ENCODE measurements around the gene GAPDHS. TPM values are rescaled to one million over a fixed set of nuclear protein-coding genes. Genes with fewer than 3 reads are reported as not detected.

GAPDHS gene
- total and polyA plus RNA-seq, 2 of the 13 experiments (the other 11 are each of a cell fraction or from before 2014, with no cell fraction given), result not detected

- TF ChIP-seq ZNF138 (CRISPR knock-in tag; IDR thresholded peaks at IDR 0.05; ENCODE audit: low read depth), result no peak
Measured at GRCh38 chr19:35490364-35490763, 42.9 kb upstream of the GAPDHS start, which contains the start of gene KRTDAP (continued).

GRCh38 chr19:35491836-35492360 is 41.4 kb upstream of the GAPDHS start:
- POLR2A ChIA-PET, result no interaction called here
- intact Hi-C loops (cut with micrococcal nuclease; ENCODE audit: unreplicated experiment), result loop anchor here (10.0 kb wide), 1 partner anchor 247 kb away; the partner anchor contains the start of gene LSR
- no peak for TF ChIP-seq SP1 (IDR thresholded peaks at IDR 0.05)
- no peak for TF ChIP-seq SP1 (CRISPR knock-in tag; IDR thresholded peaks at IDR 0.05)
- TF ChIP-seq, protein P1, sequence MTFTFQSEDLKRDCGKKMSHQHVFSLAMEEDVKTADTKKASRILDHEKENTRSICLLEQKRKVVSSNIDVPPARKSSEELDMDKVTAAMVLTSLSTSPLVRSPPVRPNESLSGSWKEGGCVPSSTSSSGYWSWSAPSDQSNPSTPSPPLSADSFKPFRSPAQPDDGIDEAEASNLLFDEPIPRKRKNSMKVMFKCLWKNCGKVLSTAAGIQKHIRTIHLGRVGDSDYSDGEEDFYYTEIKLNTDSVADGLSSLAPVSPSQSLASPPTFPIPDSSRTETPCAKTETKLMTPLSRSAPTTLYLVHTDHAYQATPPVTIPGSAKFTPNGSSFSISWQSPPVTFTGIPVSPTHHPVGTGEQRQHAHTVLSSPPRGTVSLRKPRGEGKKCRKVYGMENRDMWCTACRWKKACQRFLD (CRISPR knock-in tag; IDR thresholded peaks at IDR 0.05; ENCODE audit: borderline replicate concordance), result no peak
- no peak for TF ChIP-seq ZFP82 (CRISPR knock-in tag; IDR thresholded peaks at IDR 0.05; ENCODE audit: borderline replicate concordance)
- TF ChIP-seq AHDC1 (CRISPR knock-in tag; IDR thresholded peaks at IDR 0.05; ENCODE audit: borderline replicate concordance), result no peak
- no peak for TF ChIP-seq KMT2B (CRISPR knock-in tag; IDR thresholded peaks at IDR 0.05)
- TF ChIP-seq HNRNPL (IDR thresholded peaks at IDR 0.05; ENCODE audit: low read depth, low read length), result no peak
- no peak for TF ChIP-seq THAP9 (CRISPR knock-in tag; IDR thresholded peaks at IDR 0.05; ENCODE audit: borderline replicate concordance)
- no peak for TF ChIP-seq SSRP1 (CRISPR knock-in tag; IDR thresholded peaks at IDR 0.05)
- no peak for TF ChIP-seq EP300 (IDR thresholded peaks at IDR 0.05; ENCODE audit: low read depth in 2 of 2, low read length in 2 of 2)
- TF ChIP-seq EP300 (CRISPR knock-in tag; IDR thresholded peaks at IDR 0.05; ENCODE audit: borderline replicate concordance), result no peak
- TF ChIP-seq AGO2 (optimal IDR thresholded peaks at IDR 0.05; ENCODE audit: low read depth, low read length), result no peak
- no peak for TF ChIP-seq CREM (IDR thresholded peaks at IDR 0.05)
- TF ChIP-seq CREM (CRISPR knock-in tag; IDR thresholded peaks at IDR 0.05), result no peak

More at GRCh38 chr19:35491836-35492360, 41.4 kb upstream of the GAPDHS start:
- in situ Hi-C loops (cut with HindIII; ENCODE audit: extremely low pct_ligation_motif_present, low pct_unique_long_range_greater_than_20kb), result no loop called here
- 88% methylated on average over 9 of the region's 9 CpGs for whole genome bisulfite sequencing (ENCODE audit: low lambda C conversion rate)
- Histone ChIP-seq H3K36me3 (replicated peaks in 1 of 2; ENCODE audit: control insufficient read depth in 1 of 2, insufficient read depth in 2 of 2, low read length in 2 of 2) (no peaks in the 10 kb centered on the region), H3K9me3 (ENCODE audit: low read length) (no peaks in the 10 kb centered on the region), H3K27ac (ENCODE audit: extremely low read length, insufficient read depth, low read length) (no peak overlapping the region), H4K20me1 (ENCODE audit: insufficient read depth, low read length) (no peaks in the 10 kb centered on the region), H3K9ac (ENCODE audit: insufficient read depth, low read depth, low read length) (no peak overlapping the region), H3K4me3 (replicated peaks in 1 of 3; ENCODE audit: insufficient read depth in 1 of 3, low read depth in 2 of 3, low read length in 3 of 3) (no peak overlapping the region), H2AFZ (ENCODE audit: low read length) (no peak overlapping the region), H3K4me2 (ENCODE audit: low read depth, low read length) (no peak overlapping the region), H3K4me1 (ENCODE audit: insufficient read depth, low read length) (peaks cover 25% of the 10 kb centered on the region), H3K79me2 (ENCODE audit: insufficient read depth, low read length) (no peaks in the 10 kb centered on the region), H3K27me3 (ENCODE audit: control insufficient read depth in 1 of 2, insufficient read depth in 2 of 2, low read length in 2 of 2) (no peaks in the 10 kb centered on the region)
- no peak for FAIRE-seq
- no peak for ATAC-seq
- BruUV-seq (replicated peaks), result no TSS peak
- no peak for DNase-seq (ENCODE audit: low spot score)
- CTCF ChIA-PET (ENCODE audit: low intra/inter-chr PET ratio, low total read pairs), result no interaction called here
